Activated CD4-positive, alpha-beta T cell treated with anti-CD3 and anti-CD28 coated beads, Interleukin-2, Interleukin-6, amounts not matched to agents 100 ng/mL and 50 ng/mL, durations not matched to agents 16 hours and 8 hours (primary cell): ENCODE results near the gene LMTK3.

Experiments used
- DNase-seq: peaks from one replicate; pipeline ENCODE4 v3.0.0-alpha.2; 2020

Gene LMTK3

DNA sequence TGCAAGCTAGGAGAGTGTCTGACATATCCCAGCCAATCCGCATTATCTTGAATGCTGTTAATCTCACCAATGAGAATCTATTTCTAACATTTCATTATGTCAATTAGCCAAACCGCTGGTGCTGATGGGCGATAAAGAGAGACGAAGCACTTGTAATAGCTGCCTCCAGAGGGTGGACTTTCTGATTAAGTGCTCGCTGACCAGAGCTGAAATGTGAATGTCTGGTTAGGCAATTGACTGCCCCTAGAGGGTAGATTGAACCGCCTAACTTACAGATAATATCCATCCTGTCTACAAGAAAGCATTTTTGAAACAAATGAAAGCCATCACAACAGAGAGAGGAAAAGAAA is 66.4 kb downstream of the LMTK3 start:
- no peak for DNase-seq

DNA sequence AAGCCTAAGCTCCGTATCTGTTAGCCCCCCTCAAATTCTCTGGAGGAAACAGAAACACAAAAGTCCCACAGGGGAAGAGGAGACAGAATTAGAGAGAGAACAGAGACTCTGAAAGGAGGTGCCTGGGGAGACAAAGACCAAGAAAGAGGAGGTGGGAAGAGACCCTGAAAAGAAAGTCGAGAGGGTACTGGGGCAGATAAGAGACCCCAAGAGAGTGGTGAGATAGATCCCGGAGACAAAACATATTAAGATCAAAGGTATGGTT is 66.8 kb downstream of the LMTK3 start:
- DNase-seq, result no peak

DNA sequence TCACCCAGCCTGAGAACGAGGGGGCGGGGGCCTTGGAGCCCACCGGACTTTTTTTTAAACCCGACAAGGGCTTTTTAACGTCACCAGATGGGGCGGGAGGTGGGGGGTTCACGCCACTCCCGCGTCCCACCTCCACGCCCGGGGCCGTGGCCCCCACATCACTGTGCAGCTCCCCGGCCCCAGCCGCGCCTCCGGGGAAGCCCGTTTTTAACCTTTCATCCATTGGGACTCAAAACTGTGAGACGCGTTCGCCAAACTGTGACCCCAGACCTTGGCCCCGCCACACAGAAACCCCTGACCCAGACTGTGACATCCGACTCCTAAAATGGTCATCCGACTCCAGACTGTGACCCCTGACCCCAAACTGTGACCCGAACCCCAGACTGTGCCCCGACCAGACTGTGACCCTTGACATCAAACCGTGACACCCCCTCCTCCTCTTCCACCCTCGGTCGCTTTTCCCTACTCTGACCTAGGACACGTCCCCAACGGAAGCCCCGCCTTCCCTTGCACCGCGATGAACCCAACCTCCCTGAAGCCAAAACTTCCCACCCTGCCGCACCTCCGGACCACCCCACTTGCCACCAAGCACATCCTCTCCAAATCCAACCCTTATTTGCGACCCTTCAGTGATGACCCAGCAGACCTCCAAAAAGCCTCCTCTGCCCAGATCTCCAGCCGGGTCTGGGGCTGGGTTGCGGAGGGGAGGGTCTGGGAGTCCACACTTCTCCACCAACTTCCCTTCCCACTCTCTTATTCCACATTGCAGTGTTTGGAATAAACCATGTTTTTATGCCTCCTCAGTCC is 67.3 kb downstream of the LMTK3 start:
- DNase-seq, result no peak

DNA sequence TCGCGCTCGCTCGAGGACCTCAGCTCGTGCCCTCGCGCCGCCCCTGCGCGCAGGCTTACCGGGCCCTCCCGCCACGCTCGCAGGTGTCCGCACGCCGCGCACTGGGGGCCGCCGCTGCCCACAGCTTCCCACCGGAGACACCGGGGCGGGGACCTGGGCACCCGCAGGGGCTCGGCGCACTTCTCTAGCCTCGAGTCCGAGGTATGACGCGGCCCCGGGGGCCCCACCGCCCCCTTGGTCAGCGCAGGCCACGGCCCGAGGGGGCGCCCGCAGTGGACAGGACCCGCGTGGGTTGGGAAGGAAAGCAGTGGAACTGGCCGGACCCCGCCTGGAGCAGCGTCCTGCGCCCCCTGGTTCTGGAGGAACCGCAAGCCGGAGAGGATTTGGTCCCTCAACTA is 67.9 kb downstream of the LMTK3 start:
- no peak for DNase-seq

DNA sequence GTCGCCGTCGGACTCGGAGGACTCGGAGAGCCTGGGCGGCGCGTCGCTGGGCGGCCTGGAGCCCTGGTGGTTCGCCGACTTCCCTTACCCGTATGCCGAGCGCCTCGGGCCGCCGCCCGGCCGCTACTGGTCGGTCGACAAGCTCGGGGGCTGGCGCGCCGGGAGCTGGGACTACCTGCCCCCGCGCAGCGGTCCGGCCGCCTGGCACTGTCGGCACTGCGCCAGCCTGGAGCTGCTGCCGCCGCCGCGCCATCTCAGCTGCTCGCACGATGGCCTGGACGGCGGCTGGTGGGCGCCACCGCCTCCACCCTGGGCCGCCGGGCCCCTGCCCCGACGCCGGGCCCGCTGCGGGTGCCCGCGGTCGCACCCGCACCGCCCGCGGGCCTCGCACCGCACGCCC is 68.4 kb downstream of the LMTK3 start:
- DNase-seq, result no peak

DNA sequence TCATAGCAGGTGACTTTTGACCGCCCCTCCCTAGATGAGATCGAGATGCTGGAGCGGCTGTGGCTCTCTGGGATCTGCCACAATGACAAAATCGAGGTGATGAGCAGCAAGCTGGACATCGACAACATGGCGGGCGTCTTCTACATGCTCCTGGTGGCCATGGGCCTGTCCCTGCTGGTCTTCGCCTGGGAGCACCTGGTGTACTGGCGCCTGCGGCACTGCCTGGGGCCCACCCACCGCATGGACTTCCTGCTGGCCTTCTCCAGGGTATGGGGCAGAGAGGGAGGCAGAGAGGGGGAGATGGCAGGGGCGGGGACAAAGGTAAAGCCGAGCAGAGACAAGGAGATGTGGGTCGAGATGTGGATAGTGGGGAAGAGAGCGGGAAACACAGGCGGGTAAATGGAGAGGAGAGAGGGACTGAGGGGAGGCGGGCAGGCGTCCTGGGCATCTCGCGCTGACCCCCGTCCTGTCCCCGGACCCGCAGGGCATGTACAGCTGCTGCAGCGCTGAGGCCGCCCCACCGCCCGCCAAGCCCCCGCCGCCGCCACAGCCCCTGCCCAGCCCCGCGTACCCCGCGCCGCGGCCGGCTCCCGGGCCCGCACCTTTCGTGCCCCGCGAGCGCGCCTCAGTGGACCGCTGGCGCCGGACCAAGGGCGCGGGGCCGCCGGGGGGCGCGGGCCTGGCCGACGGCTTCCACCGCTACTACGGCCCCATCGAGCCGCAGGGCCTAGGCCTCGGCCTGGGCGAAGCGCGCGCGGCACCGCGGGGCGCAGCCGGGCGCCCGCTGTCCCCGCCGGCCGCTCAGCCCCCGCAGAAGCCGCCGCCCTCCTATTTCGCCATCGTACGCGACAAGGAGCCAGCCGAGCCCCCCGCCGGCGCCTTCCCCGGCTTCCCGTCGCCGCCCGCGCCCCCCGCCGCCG is 69.3 kb downstream of the LMTK3 start:
- DNase-seq, result no peak

DNA sequence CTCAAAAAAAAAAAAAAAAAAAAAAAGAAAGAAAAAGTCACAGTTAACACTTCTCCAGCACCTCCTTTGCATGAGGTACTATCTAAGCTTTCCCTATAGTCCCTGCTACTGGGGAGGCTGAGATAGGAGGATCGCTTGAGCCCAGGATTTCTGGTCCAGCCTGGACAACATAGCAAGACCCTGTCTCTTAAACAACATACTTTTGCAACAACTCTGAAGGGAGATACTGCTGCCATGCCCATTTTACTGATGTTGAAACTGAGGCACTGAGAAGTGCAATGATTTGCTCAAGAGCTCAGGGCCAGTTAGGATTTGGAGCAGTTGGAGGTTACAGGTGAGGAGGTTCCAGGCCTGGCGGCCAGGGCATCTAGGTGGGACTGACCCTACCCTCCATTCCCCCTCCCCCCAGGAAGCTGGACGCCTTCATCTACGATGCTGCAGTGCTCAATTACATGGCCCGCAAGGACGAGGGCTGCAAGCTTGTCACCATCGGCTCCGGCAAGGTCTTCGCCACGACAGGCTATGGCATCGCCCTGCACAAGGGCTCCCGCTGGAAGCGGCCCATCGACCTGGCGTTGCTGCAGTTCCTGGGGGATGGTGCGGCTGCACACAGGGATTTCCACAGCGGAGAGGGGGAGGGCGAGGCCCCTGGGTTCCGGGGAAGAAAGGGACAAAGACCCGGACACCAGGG is 70.1 kb downstream of the LMTK3 start:
- no peak for DNase-seq

DNA sequence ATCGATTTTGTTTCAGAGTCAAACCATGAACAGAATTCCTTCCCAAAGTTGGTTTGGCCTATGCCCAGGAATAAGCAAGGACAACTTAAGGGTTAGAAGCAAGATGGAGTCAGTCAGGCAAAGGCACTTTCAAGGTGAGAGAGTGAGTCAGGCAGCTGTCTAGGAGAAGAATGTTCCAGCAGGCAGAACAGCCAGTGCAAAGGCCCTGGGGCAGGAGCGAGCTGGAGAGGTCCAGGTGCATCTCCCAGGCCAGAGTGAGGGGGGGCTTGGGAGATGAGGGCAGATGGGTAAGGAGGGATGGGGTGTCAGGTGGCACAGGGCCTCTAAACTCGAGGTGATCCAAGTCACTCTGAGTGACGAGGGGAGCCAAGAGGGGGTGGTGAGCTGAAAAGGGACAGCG is 75.0 kb downstream of the LMTK3 start:
- no peak for DNase-seq
